ENCODE measurements around the gene COPE.

The COPE gene

GRCh38 chr19:18886972-18887371 lies 32.2 kb downstream of the COPE start:
- no peak overlapping the region for H3K4me3 ChIP-seq (ENCODE audit: low read length)
- no peaks in the 10 kb centered on the region for H3K9me3 ChIP-seq (ENCODE audit: low read length)
- H2AFZ ChIP-seq (ENCODE audit: low read depth, low read length) = no peak overlapping the region
- no peaks in the 10 kb centered on the region for H3K4me1 ChIP-seq (ENCODE audit: insufficient read depth, low read length)
- H3K27me3 ChIP-seq (ENCODE audit: insufficient read depth, low read length) = no peaks in the 10 kb centered on the region
- peaks cover 49% of the 10 kb centered on the region for H3K36me3 ChIP-seq (ENCODE audit: insufficient read depth, low read length)

DNA sequence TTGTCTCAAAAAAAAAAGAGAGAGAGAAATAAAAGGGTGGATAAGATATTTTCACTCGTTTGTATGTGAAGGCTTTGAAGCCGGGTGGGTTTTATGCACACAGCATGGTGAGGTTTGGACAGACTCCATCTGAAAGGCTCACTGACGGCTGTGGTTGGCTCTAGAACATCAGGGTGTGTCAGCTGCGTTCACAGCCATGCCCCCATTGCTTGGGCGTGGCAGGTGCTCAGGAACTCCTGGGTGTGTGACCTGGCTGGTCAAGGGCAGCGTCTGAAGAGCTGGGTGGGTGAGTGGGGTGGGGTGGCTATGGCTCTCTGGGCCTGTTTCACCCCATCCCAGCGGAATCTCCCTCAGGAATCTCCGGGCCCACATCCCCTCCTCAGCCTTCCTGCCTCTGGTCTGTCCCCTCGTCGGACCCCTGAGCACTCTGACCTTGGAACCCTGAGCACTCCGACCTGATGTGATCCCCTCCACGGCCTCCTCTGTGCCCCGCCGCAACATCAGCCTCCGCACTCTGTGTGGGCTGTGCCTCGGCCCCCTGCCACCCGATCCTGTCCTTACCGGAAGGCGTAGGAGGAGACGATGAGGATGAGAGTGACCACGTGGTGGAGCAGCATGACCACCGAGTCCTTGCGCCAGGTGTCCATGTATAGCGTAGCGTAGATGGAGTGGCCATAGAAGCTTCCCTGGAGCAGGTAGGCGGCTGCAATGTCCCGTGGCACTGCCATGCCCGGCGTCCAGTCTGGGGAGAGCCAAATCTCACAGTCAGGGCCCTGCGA lies 35.5 kb downstream of the COPE start:
- Histone ChIP-seq H3K4me1 (ENCODE audit: insufficient read depth, low read length) (no peaks in the 10 kb centered on the region), H2AFZ (ENCODE audit: low read depth, low read length) (no peak overlapping the region), H3K9me3 (ENCODE audit: low read length) (peaks cover 4% of the 10 kb centered on the region), H3K27me3 (ENCODE audit: insufficient read depth, low read length) (no peaks in the 10 kb centered on the region), H3K4me3 (ENCODE audit: low read length) (no peak overlapping the region), H3K36me3 (ENCODE audit: insufficient read depth, low read length) (peaks cover 59% of the 10 kb centered on the region)

- H3K4me1 ChIP-seq (ENCODE audit: insufficient read depth, low read length) = no peaks in the 10 kb centered on the region
- H3K9me3 ChIP-seq (ENCODE audit: low read length) = peaks cover 18% of the 10 kb centered on the region
- no peaks in the 10 kb centered on the region for H3K27me3 ChIP-seq (ENCODE audit: insufficient read depth, low read length)
- no peak overlapping the region for H2AFZ ChIP-seq (ENCODE audit: low read depth, low read length)
- H3K4me3 ChIP-seq (ENCODE audit: low read length) = no peak overlapping the region
- peaks cover 72% of the 10 kb centered on the region for H3K36me3 ChIP-seq (ENCODE audit: insufficient read depth, low read length)
These were observed 37.7 kb downstream of the COPE start for GRCh38 chr19:18881491-18881890.

- peaks cover 77% of the 10 kb centered on the region for H3K36me3 ChIP-seq (ENCODE audit: insufficient read depth, low read length)
- no peaks in the 10 kb centered on the region for H3K27me3 ChIP-seq (ENCODE audit: insufficient read depth, low read length)
- no peak overlapping the region for H3K4me3 ChIP-seq (ENCODE audit: low read length)
- H3K4me1 ChIP-seq (ENCODE audit: insufficient read depth, low read length) = no peaks in the 10 kb centered on the region
- no peak overlapping the region for H2AFZ ChIP-seq (ENCODE audit: low read depth, low read length)
- peaks cover 21% of the 10 kb centered on the region for H3K9me3 ChIP-seq (ENCODE audit: low read length)
These were observed 39.4 kb downstream of the COPE start for GRCh38 chr19:18879579-18880373.

GRCh38 chr19:18878858-18879578 lies 40.2 kb downstream of the COPE start:
- H3K27me3 ChIP-seq (ENCODE audit: insufficient read depth, low read length) = no peaks in the 10 kb centered on the region
- H2AFZ ChIP-seq (ENCODE audit: low read depth, low read length) = no peak overlapping the region
- H3K4me1 ChIP-seq (ENCODE audit: insufficient read depth, low read length) = no peaks in the 10 kb centered on the region
- H3K36me3 ChIP-seq (ENCODE audit: insufficient read depth, low read length) = peaks cover 81% of the 10 kb centered on the region
- peaks cover 21% of the 10 kb centered on the region for H3K9me3 ChIP-seq (ENCODE audit: low read length)
- H3K4me3 ChIP-seq (ENCODE audit: low read length) = no peak overlapping the region

DNA sequence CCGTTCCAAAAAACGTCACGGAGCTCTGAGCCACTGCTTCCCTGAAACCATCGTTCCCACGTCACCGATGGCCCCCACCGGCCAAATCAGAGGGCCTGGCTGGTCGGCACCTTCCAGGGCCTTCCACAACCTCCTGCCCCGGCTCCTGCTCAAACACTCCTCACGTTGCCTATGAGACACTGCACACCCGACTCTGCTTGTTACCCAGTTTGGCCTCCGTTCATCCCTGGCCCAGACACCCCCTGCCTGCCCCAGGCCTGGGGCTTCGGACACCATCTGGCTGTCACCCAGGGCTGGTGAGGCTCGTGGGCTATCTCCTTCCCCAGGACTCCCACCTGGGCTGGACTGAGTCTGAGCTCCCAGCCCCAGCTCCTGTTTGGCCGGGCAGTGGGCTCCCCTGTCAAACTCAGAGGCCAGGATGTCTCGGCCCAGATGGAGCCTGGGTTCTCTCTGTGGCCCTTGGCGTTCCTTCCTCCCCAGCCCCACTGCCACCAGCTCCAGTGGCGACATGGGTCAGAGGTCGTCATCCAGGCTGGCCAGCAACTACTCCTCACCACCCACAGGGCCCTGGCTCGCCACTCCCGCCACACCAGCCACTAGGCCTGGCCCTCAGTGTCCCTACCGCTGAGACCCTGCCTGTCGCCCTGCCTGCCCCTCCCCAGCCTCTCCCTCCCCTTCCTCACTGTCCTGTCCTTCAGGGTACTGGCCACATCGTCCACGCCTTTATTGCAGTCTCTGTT lies 41.0 kb downstream of the COPE start:
- no peak overlapping the region for H3K4me3 ChIP-seq (ENCODE audit: low read length)
- H3K4me1 ChIP-seq (ENCODE audit: insufficient read depth, low read length) = no peaks in the 10 kb centered on the region
- H2AFZ ChIP-seq (ENCODE audit: low read depth, low read length) = no peak overlapping the region
- peaks cover 21% of the 10 kb centered on the region for H3K9me3 ChIP-seq (ENCODE audit: low read length)
- peaks cover 75% of the 10 kb centered on the region for H3K36me3 ChIP-seq (ENCODE audit: insufficient read depth, low read length)
- no peaks in the 10 kb centered on the region for H3K27me3 ChIP-seq (ENCODE audit: insufficient read depth, low read length)

DNA sequence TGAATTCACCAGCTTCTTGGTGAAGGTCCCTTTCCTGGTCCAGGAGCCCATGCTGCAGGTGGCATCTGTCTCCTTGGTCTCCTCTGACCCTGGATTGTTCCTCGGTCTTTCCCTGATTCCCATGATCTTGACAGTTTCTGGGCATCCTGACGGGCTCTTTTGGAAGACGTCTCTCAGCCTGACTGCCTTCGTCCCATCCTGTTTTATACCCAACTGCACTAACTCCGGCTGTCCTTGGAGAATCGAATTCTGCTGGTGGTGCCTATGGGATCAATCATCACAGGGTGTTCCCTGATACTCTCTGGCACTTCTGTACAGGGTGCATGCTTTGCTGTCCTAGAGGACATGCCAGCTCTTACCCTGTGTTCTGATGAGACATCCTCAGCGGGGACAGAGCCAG lies 42.3 kb downstream of the COPE start:
- Histone ChIP-seq H3K4me1 (ENCODE audit: insufficient read depth, low read length) (no peaks in the 10 kb centered on the region), H3K9me3 (ENCODE audit: low read length) (peaks cover 21% of the 10 kb centered on the region), H3K36me3 (ENCODE audit: insufficient read depth, low read length) (peaks cover 67% of the 10 kb centered on the region)

GRCh38 chr19:18875726-18876125 lies 43.5 kb downstream of the COPE start:
- peaks cover 58% of the 10 kb centered on the region for H3K36me3 ChIP-seq (ENCODE audit: insufficient read depth, low read length)

More for the DNA sequence above, 42.3 kb downstream of the COPE start:
- Histone ChIP-seq H3K27me3 (ENCODE audit: insufficient read depth, low read length) (no peaks in the 10 kb centered on the region), H2AFZ (ENCODE audit: low read depth, low read length) (no peak overlapping the region), H3K4me3 (ENCODE audit: low read length) (no peak overlapping the region)

GRCh38 chr19:18871543-18871942 lies 47.6 kb downstream of the COPE start:
- Histone ChIP-seq H3K4me1 (ENCODE audit: insufficient read depth, low read length) (no peaks in the 10 kb centered on the region), H2AFZ (ENCODE audit: low read depth, low read length) (no peak overlapping the region), H3K27me3 (ENCODE audit: insufficient read depth, low read length) (no peaks in the 10 kb centered on the region), H3K36me3 (ENCODE audit: insufficient read depth, low read length) (peaks cover 29% of the 10 kb centered on the region), H3K9me3 (ENCODE audit: low read length) (peaks cover 3% of the 10 kb centered on the region), H3K4me3 (ENCODE audit: low read length) (no peak overlapping the region)

More at GRCh38 chr19:18875726-18876125, 43.5 kb downstream of the COPE start:
- peaks cover 21% of the 10 kb centered on the region for H3K9me3 ChIP-seq (ENCODE audit: low read length)
- no peaks in the 10 kb centered on the region for H3K4me1 ChIP-seq (ENCODE audit: insufficient read depth, low read length)
- no peak overlapping the region for H3K4me3 ChIP-seq (ENCODE audit: low read length)
- no peaks in the 10 kb centered on the region for H3K27me3 ChIP-seq (ENCODE audit: insufficient read depth, low read length)
- H2AFZ ChIP-seq (ENCODE audit: low read depth, low read length) = no peak overlapping the region

DNA sequence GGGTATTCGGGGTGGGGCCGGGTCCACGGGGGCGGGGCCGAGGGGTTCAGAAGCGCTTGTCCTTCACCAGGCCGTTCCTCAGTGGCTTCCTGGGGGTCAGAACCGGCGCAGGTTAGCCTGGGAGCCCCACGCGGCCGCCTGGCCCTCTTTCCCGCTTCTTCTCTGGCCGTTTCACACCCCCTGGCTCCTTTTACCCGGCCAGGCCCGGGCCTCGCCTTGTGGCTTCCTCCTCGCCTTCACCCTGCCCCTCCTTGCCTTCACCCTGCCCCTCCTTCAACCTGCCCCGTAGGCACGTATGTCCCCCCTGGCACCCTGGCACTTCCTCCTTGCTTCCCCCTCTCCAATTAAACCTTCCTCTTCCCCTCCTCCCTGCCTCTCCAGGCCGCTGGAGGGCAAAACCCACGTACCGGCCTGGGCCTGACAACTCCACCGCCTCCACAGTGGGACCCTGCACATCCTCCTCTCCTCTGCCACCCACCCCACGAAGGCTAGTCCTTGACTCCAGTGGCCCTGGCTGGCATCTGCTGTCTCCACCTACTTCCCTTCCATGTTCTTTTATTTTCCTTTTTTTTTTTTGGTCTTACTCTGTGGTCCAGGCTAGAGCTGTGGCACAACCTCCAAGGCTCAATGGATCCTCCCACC lies 48.5 kb downstream of the COPE start:
- peaks cover 2% of the 10 kb centered on the region for H3K9me3 ChIP-seq (ENCODE audit: low read length)
- peaks cover 30% of the 10 kb centered on the region for H3K36me3 ChIP-seq (ENCODE audit: insufficient read depth, low read length)
- no peak overlapping the region for H2AFZ ChIP-seq (ENCODE audit: low read depth, low read length)
- H3K4me1 ChIP-seq (ENCODE audit: insufficient read depth, low read length) = no peaks in the 10 kb centered on the region
- no peaks in the 10 kb centered on the region for H3K27me3 ChIP-seq (ENCODE audit: insufficient read depth, low read length)
- no peak overlapping the region for H3K4me3 ChIP-seq (ENCODE audit: low read length)

DNA sequence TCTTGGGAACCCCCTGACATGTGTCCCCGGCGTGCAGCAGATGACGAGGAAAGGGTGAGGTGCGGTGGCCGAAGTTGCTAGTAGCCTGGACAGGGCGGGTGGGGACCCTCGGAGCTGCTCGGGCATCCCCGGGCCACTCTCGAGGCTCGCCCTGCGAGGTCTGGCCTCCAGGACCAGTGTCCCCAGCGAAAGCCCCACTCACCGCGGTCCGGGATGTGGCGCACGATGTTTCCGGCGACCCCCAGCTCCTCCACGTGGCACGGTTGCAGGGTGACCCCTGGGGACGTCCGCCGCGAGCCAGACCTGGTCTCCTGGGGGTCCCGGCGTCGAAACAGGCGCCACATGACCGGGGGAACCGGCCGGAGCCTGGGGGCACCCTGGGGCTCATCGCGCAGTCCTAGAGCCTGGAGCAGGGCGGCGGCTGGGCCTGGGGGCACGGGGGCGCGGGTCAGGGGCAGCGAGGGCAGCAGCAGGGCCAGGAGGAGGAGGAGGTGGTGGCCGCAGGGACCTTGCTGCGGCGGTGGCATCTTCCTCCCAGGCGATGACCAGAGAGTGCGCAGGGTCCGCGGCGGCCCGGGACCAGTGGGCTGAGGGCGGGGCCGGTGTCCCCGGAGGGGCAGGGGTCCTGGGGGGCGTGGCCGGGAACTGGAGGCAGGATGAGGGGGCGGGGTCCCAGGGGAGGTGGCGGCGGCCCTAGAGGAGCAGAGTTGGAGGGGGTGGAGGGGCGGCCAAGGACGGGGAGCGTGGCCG lies 49.2 kb downstream of the COPE start:
- Histone ChIP-seq H3K36me3 (ENCODE audit: insufficient read depth, low read length) (peaks cover 33% of the 10 kb centered on the region), H3K27me3 (ENCODE audit: insufficient read depth, low read length) (no peaks in the 10 kb centered on the region), H3K4me1 (ENCODE audit: insufficient read depth, low read length) (no peaks in the 10 kb centered on the region), H3K4me3 (ENCODE audit: low read length) (no peak overlapping the region), H2AFZ (ENCODE audit: low read depth, low read length) (no peak overlapping the region), H3K9me3 (ENCODE audit: low read length) (no peaks in the 10 kb centered on the region)
